ENCODE results near the gene DCAF7. TPM values are rescaled to one million over a fixed set of nuclear protein-coding genes. Genes with fewer than 3 reads are reported as not detected.

DCAF7 gene
- polyA plus RNA-seq, 3 donors: 41.9 to 89.4 (median 58.1) TPM

DNA sequence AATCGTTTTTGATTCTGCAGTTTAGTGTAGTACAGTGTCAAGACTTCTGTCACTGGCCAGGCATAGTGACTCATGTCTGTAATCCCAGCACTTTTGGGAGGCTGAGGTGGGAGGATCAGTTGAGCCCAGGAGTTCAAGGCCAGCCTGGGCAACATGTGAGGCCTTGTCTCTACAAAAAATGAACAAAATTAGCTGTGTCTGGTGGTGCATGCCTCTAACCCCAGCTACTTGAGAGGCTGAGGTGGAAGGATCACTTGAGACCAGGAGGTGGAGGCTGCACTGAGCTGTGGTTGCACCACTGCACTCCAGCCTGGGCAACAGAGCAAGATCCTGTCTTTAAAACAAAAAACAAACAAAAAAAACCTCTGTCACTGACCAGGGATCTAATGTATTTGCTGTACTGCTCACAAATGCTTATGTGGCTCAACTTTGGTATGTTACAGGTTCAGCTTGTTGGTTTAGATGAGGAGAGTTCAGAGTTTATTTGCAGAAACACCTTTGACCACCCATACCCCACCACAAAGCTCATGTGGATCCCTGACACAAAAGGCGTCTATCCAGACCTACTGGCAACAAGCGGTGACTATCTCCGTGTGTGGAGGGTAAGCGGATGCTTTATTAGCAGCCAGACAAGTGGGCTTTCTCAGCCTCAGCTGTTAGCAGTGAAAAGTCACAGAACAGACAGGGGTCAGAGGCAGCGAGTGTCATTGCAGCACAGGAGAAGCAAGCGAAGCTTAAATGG, 27.9 kb downstream of the DCAF7 start:
- Histone ChIP-seq H2AFZ (ENCODE audit: insufficient read depth, low read depth, low read length, poor library complexity, severe bottlenecking) (no peak overlapping the region), H3K27ac (ENCODE audit: low read depth in 1 of 2, low read length in 2 of 2) (peak overlapping the region in 1 of 2 donors; percentile 7), H4K20me1 (ENCODE audit: insufficient read depth, low read length) (peaks cover 93% of the 10 kb centered on the region), H3K79me2 (ENCODE audit: insufficient read depth, low read length) (peaks cover 70% of the 10 kb centered on the region), H3K36me3 (replicated peaks in 1 of 2; ENCODE audit: control insufficient read depth in 1 of 2, insufficient read depth in 2 of 2, low read length in 2 of 2) (peaks cover 46 to 52% of the 10 kb centered on the region in 2 donors), H3K4me2 (replicated peaks; ENCODE audit: extremely low read depth, low read length, poor library complexity, severe bottlenecking) (no peak overlapping the region), H3K9ac (ENCODE audit: insufficient read depth, low read length, poor library complexity, severe bottlenecking) (no peak overlapping the region), H3K9me3 (replicated peaks in 1 of 2; ENCODE audit: control insufficient read depth in 1 of 2, insufficient read depth in 1 of 2, low read length in 2 of 2) (no peaks in the 10 kb centered on the region), H3K4me1 (ENCODE audit: control insufficient read depth in 1 of 2, insufficient read depth in 2 of 2, low read length in 2 of 2) (no peaks in the 10 kb centered on the region), H3K27me3 (ENCODE audit: control insufficient read depth in 2 of 2, insufficient read depth in 2 of 2, low read length in 2 of 2) (no peaks in the 10 kb centered on the region), H3K4me3 (replicated peaks in 1 of 3; ENCODE audit: low read depth in 2 of 3, low read length in 3 of 3) (no peak overlapping the region)
- Mint-ChIP-seq H3K4me1 (no peaks in the 10 kb centered on the region), H3K4me3 (no peak overlapping the region), H3K36me3 (peaks cover 57 to 59% of the 10 kb centered on the region in 2 donors), H3K27ac (peak overlapping the region in 2 of 7 donors; percentile 36 to 46), H3K27me3 (ENCODE audit: low read depth in 3 of 3) (no peaks in the 10 kb centered on the region), H3K9me3 (peaks cover 0 to 3% (median 0%) of the 10 kb centered on the region in 7 donors)
- TF ChIP-seq, protein P1, sequence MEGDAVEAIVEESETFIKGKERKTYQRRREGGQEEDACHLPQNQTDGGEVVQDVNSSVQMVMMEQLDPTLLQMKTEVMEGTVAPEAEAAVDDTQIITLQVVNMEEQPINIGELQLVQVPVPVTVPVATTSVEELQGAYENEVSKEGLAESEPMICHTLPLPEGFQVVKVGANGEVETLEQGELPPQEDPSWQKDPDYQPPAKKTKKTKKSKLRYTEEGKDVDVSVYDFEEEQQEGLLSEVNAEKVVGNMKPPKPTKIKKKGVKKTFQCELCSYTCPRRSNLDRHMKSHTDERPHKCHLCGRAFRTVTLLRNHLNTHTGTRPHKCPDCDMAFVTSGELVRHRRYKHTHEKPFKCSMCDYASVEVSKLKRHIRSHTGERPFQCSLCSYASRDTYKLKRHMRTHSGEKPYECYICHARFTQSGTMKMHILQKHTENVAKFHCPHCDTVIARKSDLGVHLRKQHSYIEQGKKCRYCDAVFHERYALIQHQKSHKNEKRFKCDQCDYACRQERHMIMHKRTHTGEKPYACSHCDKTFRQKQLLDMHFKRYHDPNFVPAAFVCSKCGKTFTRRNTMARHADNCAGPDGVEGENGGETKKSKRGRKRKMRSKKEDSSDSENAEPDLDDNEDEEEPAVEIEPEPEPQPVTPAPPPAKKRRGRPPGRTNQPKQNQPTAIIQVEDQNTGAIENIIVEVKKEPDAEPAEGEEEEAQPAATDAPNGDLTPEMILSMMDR (IDR thresholded peaks at IDR 0.05): no peak
- no peak for DNase-seq
- intact Hi-C loops (cut with micrococcal nuclease): no loop called here
- 93% methylated on average over 5 of the region's 7 CpGs for WGBS (ENCODE audit: insufficient coverage)

DNA sequence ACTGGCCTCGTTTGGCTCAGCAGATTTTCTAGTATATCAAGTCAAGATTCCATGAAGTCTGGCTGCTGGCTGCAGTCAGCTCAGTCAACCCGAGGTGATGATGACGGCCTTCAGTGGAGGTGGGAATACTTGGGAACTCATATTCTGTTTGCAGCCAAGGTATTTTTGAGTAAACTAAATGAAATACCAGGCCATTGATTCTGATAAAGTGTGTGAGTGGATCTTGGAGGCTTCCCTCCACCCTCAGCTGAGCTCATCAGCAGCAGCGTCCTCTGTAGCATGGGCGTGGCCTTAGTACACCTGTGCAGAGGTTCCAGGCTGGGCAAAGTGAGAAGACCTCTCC, 28.5 kb downstream of the DCAF7 start:
- H3K27me3 Mint-ChIP-seq (ENCODE audit: low read depth in 3 of 3): no peaks in the 10 kb centered on the region
- DNase-seq: no peak
- H4K20me1 ChIP-seq (ENCODE audit: insufficient read depth, low read length): peaks cover 88% of the 10 kb centered on the region
- intact Hi-C loops (cut with micrococcal nuclease): no loop called here
- peaks cover 52 to 58% of the 10 kb centered on the region in 2 donors for H3K36me3 ChIP-seq (replicated peaks in 1 of 2; ENCODE audit: control insufficient read depth in 1 of 2, insufficient read depth in 2 of 2, low read length in 2 of 2)
- H3K4me1 ChIP-seq (ENCODE audit: control insufficient read depth in 1 of 2, insufficient read depth in 2 of 2, low read length in 2 of 2): no peaks in the 10 kb centered on the region
- H3K27ac ChIP-seq (ENCODE audit: low read depth in 1 of 2, low read length in 2 of 2): peak overlapping the region in 1 of 2 donors; percentile 7
- peaks cover 65% of the 10 kb centered on the region for H3K79me2 ChIP-seq (ENCODE audit: insufficient read depth, low read length)
- H3K4me3 ChIP-seq (replicated peaks in 1 of 3; ENCODE audit: low read depth in 2 of 3, low read length in 3 of 3): no peak overlapping the region
- H3K9ac ChIP-seq (ENCODE audit: insufficient read depth, low read length, poor library complexity, severe bottlenecking): no peak overlapping the region
- no peaks in the 10 kb centered on the region for H3K9me3 ChIP-seq (replicated peaks in 1 of 2; ENCODE audit: control insufficient read depth in 1 of 2, insufficient read depth in 1 of 2, low read length in 2 of 2)
- H3K27ac Mint-ChIP-seq: peak overlapping the region in 2 of 7 donors; percentile 68 to 72
- peaks cover 62% of the 10 kb centered on the region in 2 donors for H3K36me3 Mint-ChIP-seq
- H3K4me2 ChIP-seq (replicated peaks; ENCODE audit: extremely low read depth, low read length, poor library complexity, severe bottlenecking): no peak overlapping the region
- H3K27me3 ChIP-seq (ENCODE audit: control insufficient read depth in 2 of 2, insufficient read depth in 2 of 2, low read length in 2 of 2): no peaks in the 10 kb centered on the region
- no peak overlapping the region for H3K4me3 Mint-ChIP-seq
- no peaks in the 10 kb centered on the region for H3K4me1 Mint-ChIP-seq
- H2AFZ ChIP-seq (ENCODE audit: insufficient read depth, low read depth, low read length, poor library complexity, severe bottlenecking): no peak overlapping the region
- peaks cover 0 to 3% (median 0%) of the 10 kb centered on the region in 7 donors for H3K9me3 Mint-ChIP-seq
- TF ChIP-seq, protein P1 (IDR thresholded peaks at IDR 0.05): no peak
- WGBS (ENCODE audit: insufficient coverage): 96% methylated on average over 3 of the region's 5 CpGs

Measured in CD14-positive monocyte (primary cell).